Mesenchymal stem cell (in vitro differentiated cells and primary cell): ENCODE results near the gene ZFYVE26.

Experiments
- DNase-seq: peaks from one replicate; pipeline ENCODE4 v3.0.0-alpha.2; 2013
- H2AFZ ChIP-seq: one replicate; pipeline ENCODE4 v1.6.1; 2013; ENCODE audit warnings: low read depth, mild to moderate bottlenecking, control low read depth, inconsistent platforms, low read length, moderate library complexity
- H2AK5ac ChIP-seq: 2 replicates; pipeline ENCODE4 v1.6.1; 2013; ENCODE audit warnings: low read length, moderate library complexity, mild to moderate bottlenecking, inconsistent platforms; ENCODE audit not compliant: severe bottlenecking
- H2BK120ac ChIP-seq: one replicate; pipeline ENCODE4 v1.6.1; 2013; ENCODE audit warnings: low read depth, mild to moderate bottlenecking, inconsistent platforms, low read length, moderate library complexity
- H2BK12ac ChIP-seq, 2 experiments: one replicate each; pipeline ENCODE4 v1.6.1; 2013; ENCODE audit warnings: inconsistent platforms in 2 of 2, low read length in 2 of 2, mild to moderate bottlenecking in 2 of 2, moderate library complexity in 2 of 2, control low read depth in 1 of 2
- H2BK15ac ChIP-seq: one replicate; pipeline ENCODE4 v1.6.1; 2013; ENCODE audit warnings: mild to moderate bottlenecking, low read depth, inconsistent platforms; ENCODE audit not compliant: poor library complexity, severe bottlenecking
- H2BK5ac ChIP-seq: 2 replicates; pipeline ENCODE4 v1.6.1; 2013; ENCODE audit warnings: low read depth, mild to moderate bottlenecking, low read length, control low read depth, inconsistent platforms; ENCODE audit not compliant: poor library complexity, severe bottlenecking
- H3K14ac ChIP-seq, 2 experiments: one replicate each; pipeline ENCODE4 v1.6.1; 2013; ENCODE audit warnings: inconsistent platforms in 2 of 2, low read length in 2 of 2, control low read depth in 1 of 2, mild to moderate bottlenecking in 1 of 2, moderate library complexity in 1 of 2
- H3K18ac ChIP-seq, 2 experiments: one replicate each; pipeline ENCODE4 v1.6.1; 2013; ENCODE audit warnings: inconsistent platforms in 2 of 2, low read length in 2 of 2, control low read depth in 1 of 2, low read depth in 1 of 2, mild to moderate bottlenecking in 1 of 2
- H3K23ac ChIP-seq, 2 experiments: one replicate each; pipeline ENCODE4 v1.6.1; 2013; ENCODE audit warnings: inconsistent platforms in 2 of 2, low read length in 2 of 2, mild to moderate bottlenecking in 2 of 2, moderate library complexity in 2 of 2, control low read depth in 1 of 2
- H3K27ac ChIP-seq: 2 replicates; pipeline ENCODE4 v1.5.1; 2013; ENCODE audit warnings: mild to moderate bottlenecking, moderate library complexity, low read length, control low read depth, inconsistent platforms; ENCODE audit not compliant: poor library complexity, severe bottlenecking
- H3K27me3 ChIP-seq, 2 experiments: 2 replicates each; pipeline versions ENCODE4 v1.6.1 to v1.7.0; 2013; ENCODE audit warnings: low read length in 2 of 2, mild to moderate bottlenecking in 2 of 2, moderate library complexity in 2 of 2, control low read depth in 1 of 2, inconsistent platforms in 1 of 2; ENCODE audit not compliant: control insufficient read depth in 1 of 2, insufficient read depth in 1 of 2
- H3K36me3 ChIP-seq, 2 experiments: 2 replicates each; pipeline versions ENCODE4 v1.6.1 to v1.7.0; 2013; ENCODE audit warnings: low read length in 2 of 2, control low read depth in 1 of 2, inconsistent platforms in 1 of 2, low read depth in 1 of 2, mild to moderate bottlenecking in 1 of 2; ENCODE audit not compliant: insufficient read depth in 2 of 2, control insufficient read depth in 1 of 2
- H3K4ac ChIP-seq, 2 experiments: one replicate each; pipeline ENCODE4 v1.6.1; 2013; ENCODE audit warnings: inconsistent platforms in 2 of 2, low read length in 2 of 2, mild to moderate bottlenecking in 2 of 2, moderate library complexity in 2 of 2, control low read depth in 1 of 2, low read depth in 1 of 2
- H3K4me1 ChIP-seq: 2 replicates; pipeline ENCODE4 v1.6.1; 2013; ENCODE audit warnings: low read depth, low read length, control low read depth; ENCODE audit not compliant: control insufficient read depth, insufficient read depth
- H3K4me2 ChIP-seq: 2 replicates; pipeline ENCODE4 v1.6.1; 2013; ENCODE audit warnings: low read length, mild to moderate bottlenecking, inconsistent platforms; ENCODE audit not compliant: poor library complexity, severe bottlenecking
- H3K4me3 ChIP-seq, 2 experiments: 2 replicates each; pipeline versions ENCODE4 v1.5.1 to v1.7.0; 2013; ENCODE audit warnings: low read length in 2 of 2, mild to moderate bottlenecking in 2 of 2, control low read depth in 1 of 2, low read depth in 1 of 2; ENCODE audit not compliant: insufficient read depth in 1 of 2
- H3K79me1 ChIP-seq: replicated peaks from 2 replicates; pipeline ENCODE4 v1.6.1; 2013; ENCODE audit warnings: mild to moderate bottlenecking, control low read depth, low read length, inconsistent platforms; ENCODE audit not compliant: poor library complexity, severe bottlenecking
- H3K9ac ChIP-seq: 2 replicates; pipeline ENCODE4 v1.7.0; 2013; ENCODE audit warnings: mild to moderate bottlenecking, low read length, moderate library complexity
- H3K9me3 ChIP-seq: 2 replicates; pipeline ENCODE4 v1.7.0; 2013; ENCODE audit warnings: mild to moderate bottlenecking, low read length; ENCODE audit not compliant: control insufficient read depth
- H4K8ac ChIP-seq: one replicate; pipeline ENCODE4 v1.6.1; 2013; ENCODE audit warnings: inconsistent platforms, mild to moderate bottlenecking, low read length, moderate library complexity
- H4K91ac ChIP-seq: one replicate; pipeline ENCODE4 v1.6.1; 2013; ENCODE audit warnings: mild to moderate bottlenecking, low read length, inconsistent platforms
- WGBS: methylation state at CpG from one replicate; pipeline ENCODE4 v1.1.7; 2013; ENCODE audit warnings: mixed read lengths; 5-methylcytosine and 5-hydroxymethylcytosine counted together

ZFYVE26 gene

DNA sequence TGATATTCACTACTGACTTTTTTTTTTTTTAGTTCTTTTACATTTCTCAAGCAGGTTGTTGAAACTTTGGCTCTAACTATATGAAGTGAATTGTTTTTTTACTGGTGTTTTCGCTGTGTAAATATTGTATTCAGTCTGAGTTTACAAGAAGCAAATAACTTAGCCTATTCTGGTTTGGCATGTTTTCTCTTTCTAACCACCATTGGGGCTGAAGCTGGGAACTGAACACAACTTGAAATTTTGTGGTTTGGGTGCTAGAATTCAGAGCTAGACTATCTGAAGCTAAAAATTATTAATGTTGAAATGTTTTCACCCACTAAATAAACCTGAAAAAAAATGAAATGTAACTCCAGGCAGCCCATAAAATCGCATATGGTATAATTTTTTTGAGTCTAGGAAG, 40.4 kb upstream of the ZFYVE26 start:
- 89% methylated on average over 1 of the region's 2 CpGs for WGBS
- H3K23ac ChIP-seq = no peak overlapping the region
- DNase-seq = peak; percentile 3
- no peaks in the 10 kb centered on the region for H3K27me3 ChIP-seq
- no peak overlapping the region for H3K4ac ChIP-seq
- no peak overlapping the region for H2BK5ac ChIP-seq
- H2AFZ ChIP-seq = no peak overlapping the region
- H3K18ac ChIP-seq = no peak overlapping the region
- H2AK5ac ChIP-seq = no peak overlapping the region
- no peak overlapping the region for H3K14ac ChIP-seq
- no peaks in the 10 kb centered on the region for H3K36me3 ChIP-seq
- H3K27ac ChIP-seq = no peak overlapping the region
- H3K9ac ChIP-seq = no peak overlapping the region
- no peak overlapping the region for H2BK12ac ChIP-seq
- H2BK15ac ChIP-seq = no peak overlapping the region
- H2BK120ac ChIP-seq = no peak overlapping the region
- H3K4me3 ChIP-seq = no peak overlapping the region
- no peaks in the 10 kb centered on the region for H3K9me3 ChIP-seq
- no peaks in the 10 kb centered on the region for H3K79me1 ChIP-seq
- H4K8ac ChIP-seq = no peak overlapping the region
- H3K4me1 ChIP-seq = no peaks in the 10 kb centered on the region
- H4K91ac ChIP-seq = no peak overlapping the region
- H3K4me2 ChIP-seq = no peak overlapping the region

- no peak overlapping the region for H4K91ac ChIP-seq
- no peaks in the 10 kb centered on the region for H3K27me3 ChIP-seq
- no peak overlapping the region for H2BK12ac ChIP-seq
- no peak overlapping the region for H3K4ac ChIP-seq
- H2AFZ ChIP-seq = no peak overlapping the region
- no peaks in the 10 kb centered on the region for H3K36me3 ChIP-seq
- no peak overlapping the region for H3K14ac ChIP-seq
- H2AK5ac ChIP-seq = no peak overlapping the region
- H3K4me3 ChIP-seq = no peak overlapping the region
- H2BK5ac ChIP-seq = no peak overlapping the region
- no peak overlapping the region for H3K18ac ChIP-seq
- H4K8ac ChIP-seq = no peak overlapping the region
- H3K27ac ChIP-seq = no peak overlapping the region
- no peaks in the 10 kb centered on the region for H3K4me1 ChIP-seq
- H2BK15ac ChIP-seq = no peak overlapping the region
- no peak overlapping the region for H2BK120ac ChIP-seq
- no peak overlapping the region for H3K23ac ChIP-seq
- H3K79me1 ChIP-seq = peaks cover 8% of the 10 kb centered on the region
- DNase-seq = no peak
- no peak overlapping the region for H3K9ac ChIP-seq
- no peak overlapping the region for H3K4me2 ChIP-seq
- WGBS = 100% methylated on average over 1 of the region's 3 CpGs
- no peaks in the 10 kb centered on the region for H3K9me3 ChIP-seq
Observed at GRCh38 chr14:67853715-67854114, 37.3 kb upstream of the ZFYVE26 start.

DNA sequence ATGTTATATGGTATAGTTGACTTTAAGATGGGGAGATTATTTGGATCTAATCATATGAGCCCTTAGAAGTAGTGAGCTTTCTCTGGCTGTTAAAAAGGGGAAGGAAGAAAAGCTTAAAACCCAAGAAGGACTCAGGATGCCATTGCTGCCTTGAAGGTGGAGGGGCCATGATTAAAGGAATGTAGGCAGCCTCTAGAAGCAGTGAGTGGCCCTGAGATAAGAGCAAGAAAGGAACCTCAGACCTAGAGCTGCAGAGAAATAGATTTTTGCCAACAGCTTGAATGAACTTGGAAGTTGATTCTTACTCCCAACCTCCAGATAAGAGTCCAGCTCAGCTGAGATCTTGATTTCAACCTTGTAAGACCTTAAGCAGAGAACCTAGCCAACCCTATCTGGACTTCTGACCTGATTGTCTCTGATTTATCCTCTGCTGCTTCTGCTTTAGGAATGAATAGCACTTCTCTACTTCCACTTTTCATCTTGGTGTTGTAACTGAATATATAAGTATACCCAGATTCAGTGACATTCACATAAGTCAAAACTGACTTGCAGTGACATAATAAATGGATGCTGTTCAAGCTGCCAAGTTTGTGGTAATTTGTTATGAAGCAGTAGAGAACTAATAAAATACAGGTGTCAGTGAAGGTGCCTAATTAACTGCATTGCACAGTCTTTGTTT, 36.7 kb upstream of the ZFYVE26 start:
- DNase-seq = no peak
- Histone ChIP-seq H3K4ac (no peak overlapping the region), H3K14ac (no peak overlapping the region), H3K27me3 (no peaks in the 10 kb centered on the region), H3K23ac (no peak overlapping the region), H3K27ac (no peak overlapping the region), H3K9me3 (no peaks in the 10 kb centered on the region), H3K18ac (no peak overlapping the region), H2BK5ac (no peak overlapping the region), H2AFZ (no peak overlapping the region), H4K8ac (no peak overlapping the region), H3K79me1 (peaks cover 8% of the 10 kb centered on the region), H4K91ac (no peak overlapping the region), H3K4me1 (no peaks in the 10 kb centered on the region), H3K4me2 (no peak overlapping the region), H2BK120ac (no peak overlapping the region), H3K36me3 (no peaks in the 10 kb centered on the region), H2BK15ac (no peak overlapping the region), H3K9ac (no peak overlapping the region), H2BK12ac (no peak overlapping the region), H2AK5ac (no peak overlapping the region), H3K4me3 (no peak overlapping the region)

GRCh38 chr14:67851785-67852410, 35.5 kb upstream of the ZFYVE26 start:
- Histone ChIP-seq H2BK5ac (no peak overlapping the region), H2BK120ac (no peak overlapping the region), H3K4me1 (no peaks in the 10 kb centered on the region), H4K91ac (no peak overlapping the region), H3K4me3 (no peak overlapping the region), H3K79me1 (peaks cover 9% of the 10 kb centered on the region), H3K9me3 (no peaks in the 10 kb centered on the region), H3K27ac (no peak overlapping the region), H3K9ac (no peak overlapping the region), H2AFZ (no peak overlapping the region), H3K4ac (no peak overlapping the region), H3K27me3 (no peaks in the 10 kb centered on the region), H2AK5ac (no peak overlapping the region), H3K18ac (no peak overlapping the region), H3K14ac (no peak overlapping the region), H2BK12ac (no peak overlapping the region), H3K23ac (no peak overlapping the region), H3K4me2 (no peak overlapping the region), H3K36me3 (no peaks in the 10 kb centered on the region), H2BK15ac (no peak overlapping the region), H4K8ac (no peak overlapping the region)
- WGBS = 88% methylated on average over 9 of the region's 9 CpGs
- DNase-seq = no peak
